GM23338 (cell line): ENCODE results near the gene ITPRIP. TPM values are rescaled to one million over a fixed set of nuclear protein-coding genes. Genes with fewer than 3 reads are reported as not detected.

Experiments used
- CREB1 ChIP-seq: fragments of 250-450 bp; sonication (Bioruptor Pico); IDR thresholded peaks from 2 replicates; pipeline ENCODE4 v1.5.0; 2020; ENCODE audit warnings: low read depth, mild to moderate bottlenecking, moderate library complexity
- EZH2 ChIP-seq: fragments of 200-600 bp; sonication (generic); IDR thresholded peaks from one replicate; pipeline ENCODE4 v1.8.0; 2017; ENCODE audit warnings: antibody characterized with exemption, mild to moderate bottlenecking, low read depth; ENCODE audit not compliant: unreplicated experiment
- JUNB ChIP-seq: IDR thresholded peaks from one replicate; pipeline ENCODE4 v1.6.1; 2016; ENCODE audit warnings: antibody characterized with exemption; ENCODE audit not compliant: unreplicated experiment
- NANOG ChIP-seq: IDR thresholded peaks from 2 replicates; pipeline ENCODE4 v1.6.1; 2016; ENCODE audit warnings: antibody characterized with exemption, borderline replicate concordance
- POLR2AphosphoS5 ChIP-seq: IDR thresholded peaks from 2 replicates; pipeline ENCODE4 v1.6.1; 2016; ENCODE audit warnings: antibody characterized with exemption, low read depth
- STAT1 ChIP-seq: IDR thresholded peaks from one replicate; pipeline ENCODE4 v1.6.1; 2016; ENCODE audit warnings: antibody characterized with exemption; ENCODE audit not compliant: unreplicated experiment
- polyA plus RNA-seq: library from polyadenylated mRNA; unstranded; fragments of >200 nt; fragmentation: Nextera tagmentation; extraction: Ambion mirVana; gene quantifications from 2 replicates; pipeline ENCODE4 v1.2.1, GENCODE V29; 2016
- total RNA-seq: library from RNA; depleted of rRNA; stranded (reverse); fragments of >200 nt; shearing (Covaris generic); gene quantifications from 2 replicates; pipeline ENCODE4 v1.2.3, GENCODE V29; 2014
- TF ChIP-seq, protein P1 (sequence below): fragments of 250-450 bp; sonication (Bioruptor Pico); IDR thresholded peaks from 2 replicates; pipeline ENCODE4 v1.5.0; 2020; ENCODE audit warnings: mild to moderate bottlenecking, moderate library complexity
- TF ChIP-seq, protein P2 (sequence below): IDR thresholded peaks from one replicate; pipeline ENCODE4 v1.6.1; 2018; ENCODE audit warnings: antibody characterized with exemption; ENCODE audit not compliant: unreplicated experiment

Gene ITPRIP
- total and polyA plus RNA-seq, 2 experiments from 2014 or later, result 6.9 to 15.2 TPM

- TF ChIP-seq, protein P1, sequence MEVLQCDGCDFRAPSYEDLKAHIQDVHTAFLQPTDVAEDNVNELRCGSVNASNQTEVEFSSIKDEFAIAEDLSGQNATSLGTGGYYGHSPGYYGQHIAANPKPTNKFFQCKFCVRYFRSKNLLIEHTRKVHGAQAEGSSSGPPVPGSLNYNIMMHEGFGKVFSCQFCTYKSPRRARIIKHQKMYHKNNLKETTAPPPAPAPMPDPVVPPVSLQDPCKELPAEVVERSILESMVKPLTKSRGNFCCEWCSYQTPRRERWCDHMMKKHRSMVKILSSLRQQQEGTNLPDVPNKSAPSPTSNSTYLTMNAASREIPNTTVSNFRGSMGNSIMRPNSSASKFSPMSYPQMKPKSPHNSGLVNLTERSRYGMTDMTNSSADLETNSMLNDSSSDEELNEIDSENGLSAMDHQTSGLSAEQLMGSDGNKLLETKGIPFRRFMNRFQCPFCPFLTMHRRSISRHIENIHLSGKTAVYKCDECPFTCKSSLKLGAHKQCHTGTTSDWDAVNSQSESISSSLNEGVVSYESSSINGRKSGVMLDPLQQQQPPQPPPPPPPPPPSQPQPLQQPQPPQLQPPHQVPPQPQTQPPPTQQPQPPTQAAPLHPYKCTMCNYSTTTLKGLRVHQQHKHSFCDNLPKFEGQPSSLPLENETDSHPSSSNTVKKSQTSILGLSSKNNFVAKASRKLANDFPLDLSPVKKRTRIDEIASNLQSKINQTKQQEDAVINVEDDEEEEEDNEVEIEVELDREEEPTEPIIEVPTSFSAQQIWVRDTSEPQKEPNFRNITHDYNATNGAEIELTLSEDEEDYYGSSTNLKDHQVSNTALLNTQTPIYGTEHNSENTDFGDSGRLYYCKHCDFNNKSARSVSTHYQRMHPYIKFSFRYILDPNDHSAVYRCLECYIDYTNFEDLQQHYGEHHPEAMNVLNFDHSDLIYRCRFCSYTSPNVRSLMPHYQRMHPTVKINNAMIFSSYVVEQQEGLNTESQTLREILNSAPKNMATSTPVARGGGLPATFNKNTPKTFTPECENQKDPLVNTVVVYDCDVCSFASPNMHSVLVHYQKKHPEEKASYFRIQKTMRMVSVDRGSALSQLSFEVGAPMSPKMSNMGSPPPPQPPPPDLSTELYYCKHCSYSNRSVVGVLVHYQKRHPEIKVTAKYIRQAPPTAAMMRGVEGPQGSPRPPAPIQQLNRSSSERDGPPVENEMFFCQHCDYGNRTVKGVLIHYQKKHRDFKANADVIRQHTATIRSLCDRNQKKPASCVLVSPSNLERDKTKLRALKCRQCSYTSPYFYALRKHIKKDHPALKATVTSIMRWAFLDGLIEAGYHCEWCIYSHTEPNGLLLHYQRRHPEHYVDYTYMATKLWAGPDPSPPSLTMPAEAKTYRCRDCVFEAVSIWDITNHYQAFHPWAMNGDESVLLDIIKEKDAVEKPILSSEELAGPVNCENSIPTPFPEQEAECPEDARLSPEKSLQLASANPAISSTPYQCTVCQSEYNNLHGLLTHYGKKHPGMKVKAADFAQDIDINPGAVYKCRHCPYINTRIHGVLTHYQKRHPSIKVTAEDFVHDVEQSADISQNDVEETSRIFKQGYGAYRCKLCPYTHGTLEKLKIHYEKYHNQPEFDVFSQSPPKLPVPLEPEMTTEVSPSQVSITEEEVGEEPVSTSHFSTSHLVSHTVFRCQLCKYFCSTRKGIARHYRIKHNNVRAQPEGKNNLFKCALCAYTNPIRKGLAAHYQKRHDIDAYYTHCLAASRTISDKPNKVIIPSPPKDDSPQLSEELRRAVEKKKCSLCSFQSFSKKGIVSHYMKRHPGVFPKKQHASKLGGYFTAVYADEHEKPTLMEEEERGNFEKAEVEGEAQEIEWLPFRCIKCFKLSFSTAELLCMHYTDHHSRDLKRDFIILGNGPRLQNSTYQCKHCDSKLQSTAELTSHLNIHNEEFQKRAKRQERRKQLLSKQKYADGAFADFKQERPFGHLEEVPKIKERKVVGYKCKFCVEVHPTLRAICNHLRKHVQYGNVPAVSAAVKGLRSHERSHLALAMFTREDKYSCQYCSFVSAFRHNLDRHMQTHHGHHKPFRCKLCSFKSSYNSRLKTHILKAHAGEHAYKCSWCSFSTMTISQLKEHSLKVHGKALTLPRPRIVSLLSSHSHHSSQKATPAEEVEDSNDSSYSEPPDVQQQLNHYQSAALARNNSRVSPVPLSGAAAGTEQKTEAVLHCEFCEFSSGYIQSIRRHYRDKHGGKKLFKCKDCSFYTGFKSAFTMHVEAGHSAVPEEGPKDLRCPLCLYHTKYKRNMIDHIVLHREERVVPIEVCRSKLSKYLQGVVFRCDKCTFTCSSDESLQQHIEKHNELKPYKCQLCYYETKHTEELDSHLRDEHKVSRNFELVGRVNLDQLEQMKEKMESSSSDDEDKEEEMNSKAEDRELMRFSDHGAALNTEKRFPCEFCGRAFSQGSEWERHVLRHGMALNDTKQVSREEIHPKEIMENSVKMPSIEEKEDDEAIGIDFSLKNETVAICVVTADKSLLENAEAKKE (CRISPR knock-in tag), result no peak
- TF ChIP-seq EZH2, result no peak
- no peak for TF ChIP-seq POLR2AphosphoS5
- TF ChIP-seq NANOG, result no peak
- TF ChIP-seq STAT1, result no peak
- TF ChIP-seq JUNB, result no peak
- TF ChIP-seq CREB1, result no peak
- TF ChIP-seq, protein P2, sequence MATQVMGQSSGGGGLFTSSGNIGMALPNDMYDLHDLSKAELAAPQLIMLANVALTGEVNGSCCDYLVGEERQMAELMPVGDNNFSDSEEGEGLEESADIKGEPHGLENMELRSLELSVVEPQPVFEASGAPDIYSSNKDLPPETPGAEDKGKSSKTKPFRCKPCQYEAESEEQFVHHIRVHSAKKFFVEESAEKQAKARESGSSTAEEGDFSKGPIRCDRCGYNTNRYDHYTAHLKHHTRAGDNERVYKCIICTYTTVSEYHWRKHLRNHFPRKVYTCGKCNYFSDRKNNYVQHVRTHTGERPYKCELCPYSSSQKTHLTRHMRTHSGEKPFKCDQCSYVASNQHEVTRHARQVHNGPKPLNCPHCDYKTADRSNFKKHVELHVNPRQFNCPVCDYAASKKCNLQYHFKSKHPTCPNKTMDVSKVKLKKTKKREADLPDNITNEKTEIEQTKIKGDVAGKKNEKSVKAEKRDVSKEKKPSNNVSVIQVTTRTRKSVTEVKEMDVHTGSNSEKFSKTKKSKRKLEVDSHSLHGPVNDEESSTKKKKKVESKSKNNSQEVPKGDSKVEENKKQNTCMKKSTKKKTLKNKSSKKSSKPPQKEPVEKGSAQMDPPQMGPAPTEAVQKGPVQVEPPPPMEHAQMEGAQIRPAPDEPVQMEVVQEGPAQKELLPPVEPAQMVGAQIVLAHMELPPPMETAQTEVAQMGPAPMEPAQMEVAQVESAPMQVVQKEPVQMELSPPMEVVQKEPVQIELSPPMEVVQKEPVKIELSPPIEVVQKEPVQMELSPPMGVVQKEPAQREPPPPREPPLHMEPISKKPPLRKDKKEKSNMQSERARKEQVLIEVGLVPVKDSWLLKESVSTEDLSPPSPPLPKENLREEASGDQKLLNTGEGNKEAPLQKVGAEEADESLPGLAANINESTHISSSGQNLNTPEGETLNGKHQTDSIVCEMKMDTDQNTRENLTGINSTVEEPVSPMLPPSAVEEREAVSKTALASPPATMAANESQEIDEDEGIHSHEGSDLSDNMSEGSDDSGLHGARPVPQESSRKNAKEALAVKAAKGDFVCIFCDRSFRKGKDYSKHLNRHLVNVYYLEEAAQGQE, result no peak
Observed at GRCh38 chr10:104273286-104273685, 65.0 kb downstream of the ITPRIP start (continued).
